OCI-LY1 (cell line): Measurements from ENCODE around the gene REXO4.

Experiments used
- H2AFZ ChIP-seq: fragments of 200-600 bp; sonication (generic), shearing (Covaris generic); 2 replicates; pipeline ENCODE4 v1.6.0; 2014; ENCODE audit warnings: antibody characterized with exemption, mild to moderate bottlenecking, low read length
- H3F3A ChIP-seq: fragments of 200-600 bp; sonication (generic), shearing (Covaris generic); 2 replicates; pipeline ENCODE4 v1.6.0; 2014; ENCODE audit warnings: mild to moderate bottlenecking, antibody characterized with exemption, low read length, moderate library complexity; ENCODE audit not compliant: insufficient read depth
- H3K27ac ChIP-seq: fragments of 200-600 bp; sonication (generic); 2 replicates; pipeline ENCODE4 v1.5.1; 2014; ENCODE audit warnings: low read length, mixed run types, mild to moderate bottlenecking, low read depth; ENCODE audit not compliant: poor library complexity, severe bottlenecking
- H3K27me3 ChIP-seq: fragments of 200-600 bp; sonication (generic); 2 replicates; pipeline ENCODE4 v1.6.0; 2014; ENCODE audit warnings: antibody characterized with exemption, mild to moderate bottlenecking, low read length, moderate library complexity; ENCODE audit not compliant: insufficient read depth
- H3K36me3 ChIP-seq: fragments of 200-600 bp; sonication (generic); 2 replicates; pipeline ENCODE4 v1.6.1; 2014; ENCODE audit warnings: mild to moderate bottlenecking, antibody characterized with exemption, low read length, moderate library complexity, mixed read lengths; ENCODE audit not compliant: insufficient read depth
- H3K4me1 ChIP-seq: fragments of 200-600 bp; sonication (generic); 2 replicates; pipeline ENCODE4 v1.5.1; 2014; ENCODE audit warnings: mild to moderate bottlenecking, low read length, moderate library complexity; ENCODE audit not compliant: insufficient read depth, severe bottlenecking
- H3K4me2 ChIP-seq: fragments of 200-600 bp; sonication (generic), shearing (Covaris generic); 2 replicates; pipeline ENCODE4 v1.6.1; 2014; ENCODE audit warnings: low read length
- H3K4me3 ChIP-seq: fragments of 200-600 bp; sonication (generic); 2 replicates; pipeline ENCODE4 v1.5.1; 2014; ENCODE audit warnings: low read length, low read depth, mild to moderate bottlenecking, mixed read lengths; ENCODE audit not compliant: poor library complexity, severe bottlenecking
- H3K79me2 ChIP-seq: fragments of 200-600 bp; shearing (Covaris generic); 2 replicates; pipeline ENCODE4 v1.6.1; 2016; ENCODE audit warnings: mixed run types, low read length, mixed read lengths; ENCODE audit not compliant: insufficient read depth
- H3K9ac ChIP-seq: fragments of 200-600 bp; sonication (generic), shearing (Covaris generic); 2 replicates; pipeline ENCODE4 v1.6.1; 2014; ENCODE audit warnings: mild to moderate bottlenecking, low read length, mixed read lengths
- H3K9me2 ChIP-seq: fragments of 200-600 bp; sonication (generic), shearing (Covaris generic); 2 replicates; pipeline ENCODE4 v1.6.1; 2014; ENCODE audit warnings: low read depth, mild to moderate bottlenecking, low read length, mixed read lengths
- H3K9me3 ChIP-seq: fragments of 200-600 bp; shearing (Covaris generic); 2 replicates; pipeline ENCODE4 v1.6.1; 2014; ENCODE audit warnings: low read length, mixed read lengths
- H4K20me1 ChIP-seq: fragments of 200-600 bp; sonication (generic), shearing (Covaris generic); 2 replicates; pipeline ENCODE4 v1.6.0; 2016; ENCODE audit warnings: mild to moderate bottlenecking, low read length; ENCODE audit not compliant: insufficient read depth
- CTCF ChIP-seq: fragments of 200-600 bp; sonication (generic), shearing (Covaris generic); IDR thresholded peaks from 2 replicates; pipeline ENCODE4 v1.5.1; 2017; ENCODE audit warnings: mild to moderate bottlenecking, antibody characterized with exemption, low read length, moderate library complexity, mixed read lengths
- EZH2 ChIP-seq: fragments of 200-600 bp; sonication (generic), shearing (Covaris generic); IDR thresholded peaks from 2 replicates; pipeline ENCODE4 v1.8.0; 2017; ENCODE audit warnings: borderline replicate concordance, mixed run types, mild to moderate bottlenecking, antibody characterized with exemption, low read length, moderate library complexity, mixed read lengths

REXO4 gene

DNA sequence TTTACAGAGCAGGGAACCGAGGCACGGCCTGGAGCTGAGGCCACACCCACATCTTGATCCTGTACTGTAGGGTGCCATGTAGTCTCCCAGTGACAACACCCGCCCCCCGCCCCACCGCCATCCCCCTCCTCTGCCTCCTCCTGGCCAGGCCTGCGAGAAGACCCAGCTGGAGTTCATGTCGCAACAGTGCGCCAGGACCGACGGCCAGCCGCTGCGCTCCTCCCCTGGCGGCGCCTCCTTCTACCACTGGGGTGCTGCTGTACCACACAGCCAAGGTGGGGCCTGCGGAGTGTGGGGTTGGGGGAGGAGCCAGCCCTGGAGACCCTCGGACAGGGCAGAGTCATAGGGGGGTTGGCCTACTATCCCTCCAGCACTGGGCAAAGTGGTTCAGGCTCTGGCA, 18.9 kb upstream of the REXO4 start:
- 0 out of 2 replicates have a peak, but pooled peaks cover 3% of the 10 kb centered on the region for H3K27me3 ChIP-seq
- H2AFZ ChIP-seq: no peak overlapping the region
- H3K9ac ChIP-seq: no peak overlapping the region
- H3K36me3 ChIP-seq: no peaks in the 10 kb centered on the region
- H3K9me3 ChIP-seq: no peaks in the 10 kb centered on the region
- no peak overlapping the region for H3K4me3 ChIP-seq
- H3K4me2 ChIP-seq: no peak overlapping the region
- H4K20me1 ChIP-seq: no peaks in the 10 kb centered on the region
- no peaks in the 10 kb centered on the region for H3F3A ChIP-seq
- H3K9me2 ChIP-seq: no peaks in the 10 kb centered on the region
- H3K79me2 ChIP-seq: no peaks in the 10 kb centered on the region
- TF ChIP-seq CTCF (no peak), EZH2 (no peak)
- no peak overlapping the region for H3K27ac ChIP-seq
- no peaks in the 10 kb centered on the region for H3K4me1 ChIP-seq

DNA sequence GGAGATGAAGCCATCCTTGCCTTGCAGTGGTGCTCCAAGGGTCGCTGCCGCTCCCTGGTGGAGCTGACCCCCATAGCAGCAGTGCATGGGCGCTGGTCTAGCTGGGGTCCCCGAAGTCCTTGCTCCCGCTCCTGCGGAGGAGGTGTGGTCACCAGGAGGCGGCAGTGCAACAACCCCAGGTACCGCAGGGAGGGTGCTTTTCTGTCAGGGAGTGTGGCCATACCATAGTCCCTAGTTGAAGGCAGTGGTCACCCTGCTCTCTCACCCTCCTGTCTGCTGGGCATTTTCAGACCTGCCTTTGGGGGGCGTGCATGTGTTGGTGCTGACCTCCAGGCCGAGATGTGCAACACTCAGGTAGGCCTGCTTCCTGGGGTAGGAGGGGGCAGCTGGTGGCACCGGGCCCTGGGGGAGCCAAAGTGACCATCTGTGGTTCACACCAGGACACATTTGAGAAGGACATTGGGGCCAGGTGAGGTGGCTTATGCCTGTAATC, 15.6 kb upstream of the REXO4 start:
- peaks cover 5% of the 10 kb centered on the region; the same call in 1 of the 2 replicates for H3K27me3 ChIP-seq
- H3K27ac ChIP-seq: no peak overlapping the region
- H3K9me3 ChIP-seq: no peaks in the 10 kb centered on the region
- H2AFZ ChIP-seq: no peak overlapping the region
- TF ChIP-seq EZH2 (no peak), CTCF (no peak)
- H3K36me3 ChIP-seq: no peaks in the 10 kb centered on the region
- no peaks in the 10 kb centered on the region for H3K79me2 ChIP-seq
- no peak overlapping the region for H3K4me2 ChIP-seq
- H3K9ac ChIP-seq: no peak overlapping the region
- no peaks in the 10 kb centered on the region for H3K9me2 ChIP-seq
- H3K4me1 ChIP-seq: no peaks in the 10 kb centered on the region
- no peaks in the 10 kb centered on the region for H3F3A ChIP-seq
- H4K20me1 ChIP-seq: no peaks in the 10 kb centered on the region
- H3K4me3 ChIP-seq: no peak overlapping the region

DNA sequence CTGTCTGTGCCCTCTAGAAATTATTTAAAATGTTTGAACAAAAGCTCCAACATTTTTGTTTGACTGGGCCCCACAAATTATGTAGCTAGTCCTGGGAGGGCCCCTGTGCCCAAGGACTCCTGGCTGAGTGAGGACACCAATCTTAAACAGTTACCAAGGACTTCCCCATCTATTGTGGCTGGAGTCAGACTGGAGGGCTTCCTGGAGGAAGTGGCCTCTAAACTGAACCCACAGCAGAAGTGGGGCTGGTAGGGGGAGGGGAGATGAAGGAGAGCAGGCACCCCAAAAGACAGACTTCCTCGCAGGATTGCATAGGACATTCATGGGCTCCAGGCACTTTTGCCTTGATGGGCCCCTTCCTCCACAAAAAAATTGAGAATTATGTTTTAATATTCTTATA, 12.4 kb upstream of the REXO4 start:
- H3K79me2 ChIP-seq: no peaks in the 10 kb centered on the region
- H3K9ac ChIP-seq: no peak overlapping the region
- H3K4me3 ChIP-seq: no peak overlapping the region

More for the DNA sequence above, 12.4 kb upstream of the REXO4 start:
- Histone ChIP-seq H3K9me3 (no peaks in the 10 kb centered on the region), H3F3A (no peaks in the 10 kb centered on the region), H3K27ac (no peak overlapping the region), H3K27me3 (peaks cover 15% of the 10 kb centered on the region; the same call in 1 of the 2 replicates), H3K4me1 (no peaks in the 10 kb centered on the region), H3K36me3 (no peaks in the 10 kb centered on the region), H3K9me2 (no peaks in the 10 kb centered on the region), H4K20me1 (no peaks in the 10 kb centered on the region), H2AFZ (no peak overlapping the region), H3K4me2 (no peak overlapping the region)
- TF ChIP-seq CTCF (no peak), EZH2 (no peak)
